Measurements from ENCODE around the gene DPH1. TPM values are rescaled to one million over a fixed set of nuclear protein-coding genes. Genes with fewer than 3 reads are reported as not detected.
"Not testable (repeated sequence)": the region's sequence is repeated elsewhere in the genome, so short reads cannot be mapped to it uniquely, and the experiment has no call there.

The DPH1 gene
- total RNA-seq, 8 experiments from 2014 or later = 15.3 to 113 (median 29.0) TPM

GRCh38 chr17:2013220-2013993 is 16.5 kb upstream of the DPH1 start:
- in situ Hi-C loops (cut with MboI; ENCODE audit: low pct_unique_long_range_greater_than_20kb in 2 of 9, low sequenced_read_pairs in 9 of 9, unreplicated experiment in 9 of 9); H3K4me3 ChIP-seq; H3K27ac ChIP-seq: not testable (repeated sequence)
- peak in 1 of 8 experiments; percentile 45 for ATAC-seq (replicated peaks in 6 of 8)
- 93 to 100% methylated on average over 2 to 3 of the region's 6 CpGs; no CpG with 5 or more reads in 8 of the 10 experiments for WGBS, 10 experiments
- peaks cover 32 to 33% of the 10 kb centered on the region in 2 donors for H3K4me1 ChIP-seq (replicated peaks in 1 of 2)

GRCh38 chr17:2013994-2014317 is 16.0 kb upstream of the DPH1 start:
- Histone ChIP-seq H3K27ac (no peak overlapping the region), H3K4me1 (replicated peaks in 1 of 2) (peaks cover 36 to 39% of the 10 kb centered on the region in 2 donors), H3K4me3 (no peak overlapping the region)
- 100% methylated on average over 1 of the region's 1 CpG; no CpG with 5 or more reads in 6 of the 10 experiments for WGBS, 10 experiments
- in situ Hi-C loops (cut with MboI; ENCODE audit: low pct_unique_long_range_greater_than_20kb in 2 of 9, low sequenced_read_pairs in 9 of 9, unreplicated experiment in 9 of 9) = no loop called here
- no peak for ATAC-seq (replicated peaks in 6 of 8)

- H3K27ac ChIP-seq = no peak overlapping the region
- no peak overlapping the region for H3K4me3 ChIP-seq
- no peak for ATAC-seq (replicated peaks in 6 of 8)
- WGBS, 10 experiments = 80 to 91% methylated on average over 2 to 11 of the region's 14 CpGs; no CpG with 5 or more reads in 8 of the 10 experiments
- peaks cover 40 to 47% of the 10 kb centered on the region in 2 donors for H3K4me1 ChIP-seq (replicated peaks in 1 of 2)
- in situ Hi-C loops (cut with MboI; ENCODE audit: low pct_unique_long_range_greater_than_20kb in 2 of 9, low sequenced_read_pairs in 9 of 9, unreplicated experiment in 9 of 9) = no loop called here
Measured at GRCh38 chr17:2015314-2015713, 14.6 kb upstream of the DPH1 start.

- H3K4me1 ChIP-seq (replicated peaks in 1 of 2) = peaks cover 43 to 53% of the 10 kb centered on the region in 2 donors
- no peak overlapping the region for H3K4me3 ChIP-seq
- 40 to 100% (median 70%) methylated on average over 1 to 4 of the region's 20 CpGs; no CpG with 5 or more reads in 6 of the 10 experiments for whole genome bisulfite sequencing, 10 experiments
- ATAC-seq (replicated peaks in 6 of 8) = no peak
- H3K27ac ChIP-seq = peak overlapping the region; percentile 2 to 50
- in situ Hi-C loops (cut with MboI; ENCODE audit: low pct_unique_long_range_greater_than_20kb in 2 of 9, low sequenced_read_pairs in 9 of 9, unreplicated experiment in 9 of 9) = no loop called here
Measured at GRCh38 chr17:2016494-2016893, 13.5 kb upstream of the DPH1 start.

GRCh38 chr17:2017274-2017941 is 12.5 kb upstream of the DPH1 start:
- Histone ChIP-seq H3K4me3 (no peak overlapping the region), H3K4me1 (replicated peaks in 1 of 2) (peaks cover 38 to 48% of the 10 kb centered on the region in 2 donors), H3K27ac (no peak overlapping the region)
- ATAC-seq (replicated peaks in 6 of 8) = peak in 4 of 8 experiments; percentile 13 to 48 (median 42)
- in situ Hi-C loops (cut with MboI; ENCODE audit: low pct_unique_long_range_greater_than_20kb in 2 of 9, low sequenced_read_pairs in 9 of 9, unreplicated experiment in 9 of 9) = no loop called here
- WGBS, 10 experiments = 52 to 90% (median 82%) methylated on average over 2 to 9 of the region's 19 CpGs; no CpG with 5 or more reads in 4 of the 10 experiments

GRCh38 chr17:2018716-2019510 is 11.0 kb upstream of the DPH1 start:
- peak in 4 of 8 experiments; percentile 3 to 11 (median 7) for ATAC-seq (replicated peaks in 6 of 8)
- peaks cover 49 to 58% of the 10 kb centered on the region in 2 donors for H3K4me1 ChIP-seq (replicated peaks in 1 of 2)
- in situ Hi-C loops (cut with MboI; ENCODE audit: low pct_unique_long_range_greater_than_20kb in 2 of 9, low sequenced_read_pairs in 9 of 9, unreplicated experiment in 9 of 9) = no loop called here
- H3K4me3 ChIP-seq = no peak overlapping the region
- 20 to 100% (median 77%) methylated on average over 1 to 20 of the region's 24 CpGs; no CpG with 5 or more reads in 2 of the 10 experiments for WGBS, 10 experiments
- no peak overlapping the region for H3K27ac ChIP-seq

GRCh38 chr17:2019723-2020122 is 10.2 kb upstream of the DPH1 start:
- H3K4me1 ChIP-seq (replicated peaks in 1 of 2) = peaks cover 49 to 58% of the 10 kb centered on the region in 2 donors
- no peak for ATAC-seq (replicated peaks in 6 of 8)
- no peak overlapping the region for H3K4me3 ChIP-seq
- H3K27ac ChIP-seq = no peak overlapping the region
- WGBS, 10 experiments = 72 to 100% (median 89%) methylated on average over 2 to 7 of the region's 8 CpGs; no CpG with 5 or more reads in 4 of the 10 experiments
- in situ Hi-C loops (cut with MboI; ENCODE audit: low pct_unique_long_range_greater_than_20kb in 2 of 9, low sequenced_read_pairs in 9 of 9, unreplicated experiment in 9 of 9) = loop anchor here in 5 of 9 experiments (10.0 kb wide), 2 partner anchors 105 to 115 kb away; no protein-coding TSS in a partner anchor

GRCh38 chr17:2020721-2021120 is 9.2 kb upstream of the DPH1 start:
- ATAC-seq (replicated peaks in 6 of 8) = no peak
- 0 to 67% (median 33%) methylated on average over 2 to 4 of the region's 8 CpGs; no CpG with 5 or more reads in 6 of the 10 experiments for WGBS, 10 experiments
- Histone ChIP-seq H3K4me1 (replicated peaks in 1 of 2) (peaks cover 49 to 59% of the 10 kb centered on the region in 2 donors), H3K4me3 (no peak overlapping the region), H3K27ac (no peak overlapping the region)
- in situ Hi-C loops (cut with MboI; ENCODE audit: low pct_unique_long_range_greater_than_20kb in 2 of 9, low sequenced_read_pairs in 9 of 9, unreplicated experiment in 9 of 9) = loop anchor here in 5 of 9 experiments (10.0 kb wide), 2 partner anchors 106 to 116 kb away; no protein-coding TSS in a partner anchor

GRCh38 chr17:2022647-2023240 is 7.2 kb upstream of the DPH1 start:
- H3K4me3 ChIP-seq = no peak overlapping the region
- ATAC-seq (replicated peaks in 6 of 8) = no peak
- in situ Hi-C loops (cut with MboI; ENCODE audit: low pct_unique_long_range_greater_than_20kb in 2 of 9, low sequenced_read_pairs in 9 of 9, unreplicated experiment in 9 of 9) = loop anchor here in 5 of 9 experiments (10.0 kb wide), 2 partner anchors 108 to 118 kb away; no protein-coding TSS in a partner anchor
- WGBS, 10 experiments = 50 to 94% (median 84%) methylated on average over 2 to 7 of the region's 15 CpGs; no CpG with 5 or more reads in 4 of the 10 experiments
- H3K27ac ChIP-seq = no peak overlapping the region
- H3K4me1 ChIP-seq (replicated peaks in 1 of 2) = peaks cover 32 to 43% of the 10 kb centered on the region in 2 donors

GRCh38 chr17:2023256-2023655 is 6.7 kb upstream of the DPH1 start:
- peaks cover 27 to 39% of the 10 kb centered on the region in 2 donors for H3K4me1 ChIP-seq (replicated peaks in 1 of 2)
- in situ Hi-C loops (cut with MboI; ENCODE audit: low pct_unique_long_range_greater_than_20kb in 2 of 9, low sequenced_read_pairs in 9 of 9, unreplicated experiment in 9 of 9) = loop anchor here in 5 of 9 experiments (10.0 kb wide), 2 partner anchors 108 to 118 kb away; no protein-coding TSS in a partner anchor
- ATAC-seq (replicated peaks in 6 of 8) = peak in 5 of 8 experiments; percentile 1 to 10 (median 6)
- H3K4me3 ChIP-seq = peak overlapping the region; percentile 4 to 68 (median 49)
- WGBS, 10 experiments = 20 to 67% (median 51%) methylated on average over 1 to 7 of the region's 16 CpGs; no CpG with 5 or more reads in 3 of the 10 experiments
- H3K27ac ChIP-seq = no peak overlapping the region

GRCh38 chr17:2023692-2024571 is 6.0 kb upstream of the DPH1 start:
- peak; percentile 3 to 74 (median 66) for ATAC-seq (replicated peaks in 6 of 8)
- Histone ChIP-seq H3K4me1 (replicated peaks in 1 of 2) (peaks cover 26 to 40% of the 10 kb centered on the region in 2 donors), H3K27ac (no peak overlapping the region), H3K4me3 (peak overlapping the region; percentile 39 to 68 (median 54))
- 4 to 20% (median 20%) methylated on average over 1 to 5 of the region's 85 CpGs; no CpG with 5 or more reads in 7 of the 10 experiments for WGBS, 10 experiments
- in situ Hi-C loops (cut with MboI; ENCODE audit: low pct_unique_long_range_greater_than_20kb in 2 of 9, low sequenced_read_pairs in 9 of 9, unreplicated experiment in 9 of 9) = loop anchor here in 5 of 9 experiments (10.0 kb wide), 2 partner anchors 109 to 119 kb away; no protein-coding TSS in a partner anchor
